ENCODE measurements around the gene PRR18.
A peak's percentile ranks its signal among the peaks of the same experiment; 100 is the strongest.

Gene PRR18

DNA sequence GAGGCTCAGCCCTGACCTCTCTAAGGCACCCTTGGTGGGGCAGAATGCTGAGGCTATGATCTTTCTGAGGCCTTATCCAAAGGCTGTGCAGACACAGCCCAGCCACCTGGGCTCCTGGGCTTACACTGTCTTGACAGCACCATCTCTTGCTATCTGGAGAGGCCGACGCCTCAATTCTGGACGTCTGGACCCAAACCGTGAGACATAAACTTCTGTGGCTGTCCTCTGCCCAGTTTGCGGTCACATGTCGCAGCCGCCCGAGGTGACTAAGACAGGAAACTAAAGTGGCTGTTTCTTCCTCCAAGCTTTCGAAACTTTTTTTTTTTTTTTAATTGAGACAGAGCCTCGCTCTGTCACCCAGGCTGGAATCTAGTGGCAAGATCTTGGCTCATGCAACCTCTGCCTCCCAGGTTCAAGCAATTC, 49.3 kb downstream of the PRR18 start:
- Histone ChIP-seq H3K27ac (replicated peaks; ENCODE audit: low read length) (no peak overlapping the region), H4K8ac (ENCODE audit: low read depth, low read length) (no peak overlapping the region), H3K4me2 (ENCODE audit: insufficient read depth, low read length, poor library complexity, severe bottlenecking) (no peak overlapping the region), H2BK5ac (ENCODE audit: low read length) (no peak overlapping the region), H3K27me3 (ENCODE audit: control insufficient read depth in 3 of 3, insufficient read depth in 3 of 3, low read depth in 1 of 3, low read length in 3 of 3) (peaks cover 1 to 40% (median 9%) of the 10 kb centered on the region in 3 experiments), H2BK15ac (ENCODE audit: low read length) (no peak overlapping the region), H3K23ac (ENCODE audit: low read depth, low read length, poor library complexity) (no peak overlapping the region), H2AK5ac (ENCODE audit: low read depth, low read length) (no peak overlapping the region), H2AFZ (ENCODE audit: low read length) (no peak overlapping the region), H3K36me3 (replicated peaks in 1 of 2; ENCODE audit: control insufficient read depth in 2 of 2, insufficient read depth in 2 of 2, low read length in 2 of 2) (no peaks in the 10 kb centered on the region), H3K4me1 (ENCODE audit: control insufficient read depth in 2 of 2, insufficient read depth in 1 of 2, low read depth in 1 of 2, low read length in 2 of 2) (peaks cover 5 to 6% of the 10 kb centered on the region in 2 donors), H3K4me3 (ENCODE audit: low read length in 2 of 2) (no peak overlapping the region), H3K4ac (ENCODE audit: low read length) (no peak overlapping the region), H3K9ac (ENCODE audit: low read depth, low read length, poor library complexity) (no peak overlapping the region), H3K9me3 (replicated peaks in 1 of 2; ENCODE audit: control insufficient read depth in 2 of 2, insufficient read depth in 1 of 2, low read depth in 1 of 2, low read length in 2 of 2) (no peaks in the 10 kb centered on the region), H3K14ac (ENCODE audit: low read length) (no peak overlapping the region), H2BK120ac (ENCODE audit: low read depth, low read length) (no peak overlapping the region), H3K18ac (ENCODE audit: low read length) (peak overlapping the region; percentile 25), H3K79me1 (ENCODE audit: low read depth, low read length) (no peaks in the 10 kb centered on the region), H4K91ac (ENCODE audit: low read depth, low read length, poor library complexity) (no peak overlapping the region), H2BK12ac (ENCODE audit: low read length) (no peak overlapping the region)
- no CpG with 5 or more reads among the region's 10 CpGs for WGBS, 2 donors (ENCODE audit: extremely low coverage in 2 of 2, insufficient read length in 2 of 2, insufficient replicate concordance in 1 of 2)
- DNase-seq (ENCODE audit: low spot score) = no peak

DNA sequence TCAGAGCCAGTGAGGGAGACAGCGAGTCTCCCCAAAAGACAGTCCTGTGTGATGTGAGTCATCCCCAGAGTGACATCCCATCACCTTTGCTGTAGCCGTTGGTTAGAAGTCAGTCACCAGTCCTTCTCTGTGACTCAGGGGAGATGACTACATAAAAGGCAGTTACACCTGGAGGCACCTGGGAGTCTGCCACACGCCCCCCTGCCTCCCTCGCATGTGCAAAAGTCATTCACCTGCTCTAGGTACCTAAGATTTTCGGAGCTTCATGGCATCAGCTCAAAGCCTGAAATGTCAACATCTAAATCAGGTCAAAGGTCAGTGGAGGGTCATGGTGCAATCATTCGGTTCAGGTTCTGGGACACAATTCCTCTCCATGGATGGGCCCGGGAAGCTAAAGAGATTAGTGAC, 50.3 kb downstream of the PRR18 start:
- H2AFZ ChIP-seq (ENCODE audit: low read length) = no peak overlapping the region
- H4K91ac ChIP-seq (ENCODE audit: low read depth, low read length, poor library complexity) = no peak overlapping the region
- H3K23ac ChIP-seq (ENCODE audit: low read depth, low read length, poor library complexity) = peak overlapping the region; percentile 68
- no peaks in the 10 kb centered on the region for H3K9me3 ChIP-seq (replicated peaks in 1 of 2; ENCODE audit: control insufficient read depth in 2 of 2, insufficient read depth in 1 of 2, low read depth in 1 of 2, low read length in 2 of 2)
- no peak overlapping the region for H3K4ac ChIP-seq (ENCODE audit: low read length)
- H2BK15ac ChIP-seq (ENCODE audit: low read length) = no peak overlapping the region
- no peak overlapping the region for H3K14ac ChIP-seq (ENCODE audit: low read length)
- H4K8ac ChIP-seq (ENCODE audit: low read depth, low read length) = no peak overlapping the region
- DNase-seq (ENCODE audit: low spot score) = no peak
- H3K36me3 ChIP-seq (replicated peaks in 1 of 2; ENCODE audit: control insufficient read depth in 2 of 2, insufficient read depth in 2 of 2, low read length in 2 of 2) = no peaks in the 10 kb centered on the region
- no peak overlapping the region for H3K18ac ChIP-seq (ENCODE audit: low read length)
- H3K4me2 ChIP-seq (ENCODE audit: insufficient read depth, low read length, poor library complexity, severe bottlenecking) = no peak overlapping the region
- H3K27ac ChIP-seq (replicated peaks; ENCODE audit: low read length) = no peak overlapping the region
- no peak overlapping the region for H2BK120ac ChIP-seq (ENCODE audit: low read depth, low read length)
- no CpG with 5 or more reads among the region's 7 CpGs for WGBS, 2 donors (ENCODE audit: extremely low coverage in 2 of 2, insufficient read length in 2 of 2, insufficient replicate concordance in 1 of 2)
- H3K4me1 ChIP-seq (ENCODE audit: control insufficient read depth in 2 of 2, insufficient read depth in 1 of 2, low read depth in 1 of 2, low read length in 2 of 2) = peaks cover 5 to 6% of the 10 kb centered on the region in 2 donors
- peaks cover 4 to 46% (median 15%) of the 10 kb centered on the region in 3 experiments for H3K27me3 ChIP-seq (ENCODE audit: control insufficient read depth in 3 of 3, insufficient read depth in 3 of 3, low read depth in 1 of 3, low read length in 3 of 3)
- no peak overlapping the region for H2BK12ac ChIP-seq (ENCODE audit: low read length)
- H3K4me3 ChIP-seq (ENCODE audit: low read length in 2 of 2) = no peak overlapping the region
- no peak overlapping the region for H2BK5ac ChIP-seq (ENCODE audit: low read length)
- no peaks in the 10 kb centered on the region for H3K79me1 ChIP-seq (ENCODE audit: low read depth, low read length)
- no peak overlapping the region for H3K9ac ChIP-seq (ENCODE audit: low read depth, low read length, poor library complexity)
- H2AK5ac ChIP-seq (ENCODE audit: low read depth, low read length) = no peak overlapping the region

Measured in neuronal stem cell (in vitro differentiated cells).